ENCODE results near the gene POLA1.

DNA sequence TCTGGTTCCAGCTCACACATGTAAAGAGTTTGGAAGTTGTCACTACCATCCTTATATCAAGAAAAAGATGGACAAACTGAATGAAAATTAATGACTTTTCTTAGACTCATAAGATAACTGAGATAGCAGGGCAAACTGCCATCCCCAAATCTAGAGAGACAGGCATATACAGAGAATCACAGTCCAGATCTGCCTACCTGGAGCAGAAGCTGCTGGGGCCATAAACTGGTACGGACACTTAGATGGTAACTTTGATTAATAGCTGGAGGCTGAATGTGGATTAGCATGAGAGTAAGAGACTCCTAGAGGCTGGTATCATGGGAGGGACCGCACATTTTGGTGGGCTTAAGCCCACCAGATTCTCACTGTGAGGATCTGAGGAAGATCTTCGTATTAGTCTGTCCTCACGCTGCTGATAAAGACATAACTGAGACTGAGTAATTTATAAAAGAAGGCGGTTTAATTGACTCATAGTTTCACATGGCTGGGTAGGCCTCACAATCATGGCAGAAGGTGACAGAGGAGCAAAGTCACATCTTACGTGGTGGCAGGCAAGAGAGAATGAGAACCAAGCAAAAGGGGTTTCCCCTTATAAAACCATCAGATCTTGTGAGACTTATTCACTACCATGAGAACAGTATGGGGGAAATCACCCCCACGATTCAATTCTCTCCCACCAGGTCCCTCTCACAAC lies 10.8 kb upstream of the POLA1 start:
- TF ChIP-seq, protein P1, sequence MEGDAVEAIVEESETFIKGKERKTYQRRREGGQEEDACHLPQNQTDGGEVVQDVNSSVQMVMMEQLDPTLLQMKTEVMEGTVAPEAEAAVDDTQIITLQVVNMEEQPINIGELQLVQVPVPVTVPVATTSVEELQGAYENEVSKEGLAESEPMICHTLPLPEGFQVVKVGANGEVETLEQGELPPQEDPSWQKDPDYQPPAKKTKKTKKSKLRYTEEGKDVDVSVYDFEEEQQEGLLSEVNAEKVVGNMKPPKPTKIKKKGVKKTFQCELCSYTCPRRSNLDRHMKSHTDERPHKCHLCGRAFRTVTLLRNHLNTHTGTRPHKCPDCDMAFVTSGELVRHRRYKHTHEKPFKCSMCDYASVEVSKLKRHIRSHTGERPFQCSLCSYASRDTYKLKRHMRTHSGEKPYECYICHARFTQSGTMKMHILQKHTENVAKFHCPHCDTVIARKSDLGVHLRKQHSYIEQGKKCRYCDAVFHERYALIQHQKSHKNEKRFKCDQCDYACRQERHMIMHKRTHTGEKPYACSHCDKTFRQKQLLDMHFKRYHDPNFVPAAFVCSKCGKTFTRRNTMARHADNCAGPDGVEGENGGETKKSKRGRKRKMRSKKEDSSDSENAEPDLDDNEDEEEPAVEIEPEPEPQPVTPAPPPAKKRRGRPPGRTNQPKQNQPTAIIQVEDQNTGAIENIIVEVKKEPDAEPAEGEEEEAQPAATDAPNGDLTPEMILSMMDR (IDR thresholded peaks at IDR 0.05; ENCODE audit: poor library complexity, severe bottlenecking) = no peak
- TF ChIP-seq EP300 (conservative IDR thresholded peaks at IDR 0.05; ENCODE audit: poor library complexity, severe bottlenecking) = no peak
- no peak for TF ChIP-seq EZH2 (IDR thresholded peaks at IDR 0.05; ENCODE audit: borderline replicate concordance, insufficient read depth, low read length, poor library complexity, severe bottlenecking)
- TF ChIP-seq, protein P2, sequence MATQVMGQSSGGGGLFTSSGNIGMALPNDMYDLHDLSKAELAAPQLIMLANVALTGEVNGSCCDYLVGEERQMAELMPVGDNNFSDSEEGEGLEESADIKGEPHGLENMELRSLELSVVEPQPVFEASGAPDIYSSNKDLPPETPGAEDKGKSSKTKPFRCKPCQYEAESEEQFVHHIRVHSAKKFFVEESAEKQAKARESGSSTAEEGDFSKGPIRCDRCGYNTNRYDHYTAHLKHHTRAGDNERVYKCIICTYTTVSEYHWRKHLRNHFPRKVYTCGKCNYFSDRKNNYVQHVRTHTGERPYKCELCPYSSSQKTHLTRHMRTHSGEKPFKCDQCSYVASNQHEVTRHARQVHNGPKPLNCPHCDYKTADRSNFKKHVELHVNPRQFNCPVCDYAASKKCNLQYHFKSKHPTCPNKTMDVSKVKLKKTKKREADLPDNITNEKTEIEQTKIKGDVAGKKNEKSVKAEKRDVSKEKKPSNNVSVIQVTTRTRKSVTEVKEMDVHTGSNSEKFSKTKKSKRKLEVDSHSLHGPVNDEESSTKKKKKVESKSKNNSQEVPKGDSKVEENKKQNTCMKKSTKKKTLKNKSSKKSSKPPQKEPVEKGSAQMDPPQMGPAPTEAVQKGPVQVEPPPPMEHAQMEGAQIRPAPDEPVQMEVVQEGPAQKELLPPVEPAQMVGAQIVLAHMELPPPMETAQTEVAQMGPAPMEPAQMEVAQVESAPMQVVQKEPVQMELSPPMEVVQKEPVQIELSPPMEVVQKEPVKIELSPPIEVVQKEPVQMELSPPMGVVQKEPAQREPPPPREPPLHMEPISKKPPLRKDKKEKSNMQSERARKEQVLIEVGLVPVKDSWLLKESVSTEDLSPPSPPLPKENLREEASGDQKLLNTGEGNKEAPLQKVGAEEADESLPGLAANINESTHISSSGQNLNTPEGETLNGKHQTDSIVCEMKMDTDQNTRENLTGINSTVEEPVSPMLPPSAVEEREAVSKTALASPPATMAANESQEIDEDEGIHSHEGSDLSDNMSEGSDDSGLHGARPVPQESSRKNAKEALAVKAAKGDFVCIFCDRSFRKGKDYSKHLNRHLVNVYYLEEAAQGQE (IDR thresholded peaks at IDR 0.05; ENCODE audit: borderline replicate concordance) = no peak
- no peak for TF ChIP-seq TAF1 (IDR thresholded peaks at IDR 0.05; ENCODE audit: low read depth)
- no peak for TF ChIP-seq SMC3 (conservative IDR thresholded peaks at IDR 0.05; ENCODE audit: poor library complexity)
- TF ChIP-seq POLR2AphosphoS5 (IDR thresholded peaks at IDR 0.05) = no peak
- no peak for TF ChIP-seq RAD21 (conservative IDR thresholded peaks at IDR 0.05)
